ENCODE data around the gene TOR4A.
"Not testable (repeated sequence)": the region's sequence is repeated elsewhere in the genome, so short reads cannot be mapped to it uniquely, and the experiment has no call there.

The TOR4A gene

GRCh38 chr9:137237759-137238726, 39.5 kb upstream of the TOR4A start:
- no peak for DNase-seq (ENCODE audit: low read depth)

DNA sequence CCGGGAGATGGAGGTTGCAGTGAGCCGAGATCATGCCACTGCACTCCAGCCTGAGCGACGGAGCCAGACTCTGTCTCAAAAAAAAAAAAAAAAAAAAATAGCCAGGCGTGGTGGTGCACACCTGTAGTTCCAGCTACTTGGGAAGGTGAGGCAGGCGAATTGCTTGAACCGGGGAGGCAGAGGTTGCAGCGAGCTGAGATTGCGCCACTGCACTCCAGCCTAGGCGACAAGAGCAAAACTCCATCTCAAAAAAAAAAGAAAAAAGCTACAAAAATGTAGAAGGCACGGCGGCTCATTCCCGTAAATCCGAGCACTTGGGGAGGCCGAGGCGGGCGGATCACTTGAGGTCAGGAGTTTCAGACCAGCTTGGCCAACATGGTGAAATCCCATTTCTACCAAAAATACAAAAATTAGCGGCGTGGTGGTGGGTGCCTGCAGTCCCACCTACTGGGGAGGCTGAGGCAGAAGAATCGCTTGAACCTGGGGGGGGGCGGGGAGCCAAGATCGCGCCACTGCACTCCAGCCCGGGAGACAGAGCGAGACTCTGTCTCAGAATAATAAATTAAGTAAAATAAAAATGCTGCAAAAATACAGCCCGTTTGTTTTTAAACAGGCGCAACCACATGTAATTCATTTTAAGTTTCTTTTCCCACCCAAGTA, 37.9 kb upstream of the TOR4A start:
- DNase-seq (ENCODE audit: low read depth) = not testable (repeated sequence)

DNA sequence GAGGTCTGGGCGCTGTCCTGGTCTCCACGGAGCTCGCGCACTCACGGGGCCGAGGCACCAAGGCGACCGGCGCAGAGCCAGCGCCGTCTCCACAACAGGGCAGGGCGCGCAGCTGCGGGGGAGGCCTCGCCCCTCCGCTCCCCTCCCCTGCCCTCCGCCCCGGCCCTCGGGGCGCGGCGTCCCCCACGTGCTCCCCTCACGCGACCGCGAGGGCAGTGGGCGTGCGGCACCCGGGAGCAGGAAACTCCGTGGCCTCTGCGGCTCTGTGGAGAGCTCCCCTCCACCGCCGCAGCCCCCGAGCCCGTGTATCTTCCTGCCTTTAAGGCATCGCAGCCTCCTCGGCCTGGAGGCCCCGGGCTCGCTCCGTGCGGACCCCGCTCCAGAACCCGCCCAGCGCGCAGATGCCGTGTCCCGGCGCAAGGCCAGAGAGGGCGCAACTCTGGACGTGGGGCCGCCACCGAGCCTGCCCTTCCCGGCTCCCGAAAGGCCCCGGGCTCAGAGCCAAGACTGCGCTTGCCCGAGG, 37.1 kb upstream of the TOR4A start:
- no peak for DNase-seq (ENCODE audit: low read depth)

- DNase-seq (ENCODE audit: low read depth) = peak; percentile 90
These were observed 36.6 kb upstream of the TOR4A start, which contains the start of gene TUBB4B for GRCh38 chr9:137240841-137241489. Gene TUBB4B (plus strand): TSS chr9:137241287. CDS start chr9:137241361, 74 bp downstream.

DNA sequence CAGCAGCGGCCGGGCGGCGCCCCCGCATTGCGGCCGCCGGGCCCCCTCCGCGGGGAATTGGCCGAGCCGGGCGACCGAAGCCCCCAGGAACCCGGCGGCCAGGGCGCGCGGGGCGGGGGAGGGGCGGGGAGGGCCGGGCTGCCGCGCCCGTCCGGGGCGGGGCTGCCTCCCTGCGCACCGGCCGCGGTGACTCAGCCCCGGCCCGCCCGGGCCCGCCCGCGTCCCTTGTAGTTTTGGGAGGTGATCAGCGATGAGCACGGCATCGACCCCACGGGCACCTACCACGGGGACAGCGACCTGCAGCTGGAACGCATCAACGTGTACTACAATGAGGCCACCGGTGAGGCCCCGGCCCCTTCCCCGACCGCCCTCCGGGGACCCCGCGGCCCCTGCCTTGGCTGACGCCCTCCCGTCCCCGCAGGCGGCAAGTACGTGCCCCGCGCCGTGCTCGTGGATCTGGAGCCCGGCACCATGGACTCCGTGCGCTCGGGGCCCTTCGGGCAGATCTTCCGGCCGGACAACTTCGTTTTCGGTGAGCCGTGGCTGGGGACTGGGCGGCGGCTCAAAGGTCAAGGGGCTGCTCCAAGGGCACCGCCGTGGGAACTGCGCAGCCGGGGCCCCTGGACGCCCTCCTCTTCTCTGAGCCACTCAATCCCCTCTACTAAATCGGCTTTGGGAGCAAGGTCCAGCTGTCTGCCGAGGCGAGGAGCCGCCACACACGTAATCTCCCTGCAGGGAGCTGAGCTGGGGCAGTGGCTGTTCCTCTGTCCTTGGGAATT, 35.8 kb upstream of the TOR4A start:
- peak; percentile 49 for DNase-seq (ENCODE audit: low read depth)

GRCh38 chr9:137242269-137243203, 35.0 kb upstream of the TOR4A start:
- DNase-seq (ENCODE audit: low read depth) = no peak

DNA sequence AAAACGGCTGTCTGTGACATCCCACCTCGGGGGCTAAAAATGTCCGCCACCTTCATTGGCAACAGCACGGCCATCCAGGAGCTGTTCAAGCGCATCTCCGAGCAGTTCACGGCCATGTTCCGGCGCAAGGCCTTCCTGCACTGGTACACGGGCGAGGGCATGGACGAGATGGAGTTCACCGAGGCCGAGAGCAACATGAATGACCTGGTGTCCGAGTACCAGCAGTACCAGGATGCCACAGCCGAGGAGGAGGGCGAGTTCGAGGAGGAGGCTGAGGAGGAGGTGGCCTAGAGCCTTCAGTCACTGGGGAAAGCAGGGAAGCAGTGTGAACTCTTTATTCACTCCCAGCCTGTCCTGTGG, 34.3 kb upstream of the TOR4A start:
- DNase-seq (ENCODE audit: low read depth) = not testable (repeated sequence)

DNA sequence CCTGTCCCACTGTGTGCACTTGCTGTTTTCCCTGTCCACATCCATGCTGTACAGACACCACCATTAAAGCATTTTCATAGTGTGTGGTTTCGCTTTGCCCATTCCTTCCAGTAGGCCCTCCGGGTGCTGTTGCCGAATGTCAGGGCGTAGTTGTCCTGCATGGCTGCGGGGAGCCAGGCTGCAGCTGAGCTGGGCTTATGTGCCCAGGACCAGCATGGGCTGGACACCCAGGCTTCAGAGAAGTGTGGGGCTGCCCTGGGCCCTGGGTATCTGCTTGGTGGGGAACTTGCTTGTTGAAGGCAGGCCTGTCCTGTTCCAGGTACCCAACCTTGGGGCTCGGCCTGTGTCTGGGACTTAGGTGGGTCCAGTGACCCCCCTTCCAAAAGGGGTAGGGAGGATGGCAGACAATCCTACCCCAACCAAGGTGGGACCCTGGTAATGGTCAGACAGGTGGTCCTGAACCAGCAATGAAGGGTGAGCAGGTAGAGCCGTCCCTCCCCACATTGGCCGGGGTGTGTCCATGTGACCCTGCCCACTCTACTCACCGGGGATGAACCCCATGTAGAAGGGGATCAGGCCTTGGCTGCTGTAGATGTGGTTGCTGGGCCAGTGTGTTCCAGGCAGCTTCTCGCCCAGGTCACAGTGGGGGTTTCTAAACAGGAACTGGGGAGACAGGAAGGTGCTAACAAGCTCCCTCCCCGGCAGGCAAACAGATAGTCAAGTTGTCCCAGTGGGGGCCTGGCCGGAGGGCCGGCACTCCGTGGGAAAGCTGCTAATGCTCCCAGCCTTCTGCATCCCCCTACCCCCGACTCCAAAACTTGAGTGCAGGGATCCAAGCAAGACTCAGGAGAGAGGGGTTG, 33.7 kb upstream of the TOR4A start:
- no peak for DNase-seq (ENCODE audit: low read depth)

DNA sequence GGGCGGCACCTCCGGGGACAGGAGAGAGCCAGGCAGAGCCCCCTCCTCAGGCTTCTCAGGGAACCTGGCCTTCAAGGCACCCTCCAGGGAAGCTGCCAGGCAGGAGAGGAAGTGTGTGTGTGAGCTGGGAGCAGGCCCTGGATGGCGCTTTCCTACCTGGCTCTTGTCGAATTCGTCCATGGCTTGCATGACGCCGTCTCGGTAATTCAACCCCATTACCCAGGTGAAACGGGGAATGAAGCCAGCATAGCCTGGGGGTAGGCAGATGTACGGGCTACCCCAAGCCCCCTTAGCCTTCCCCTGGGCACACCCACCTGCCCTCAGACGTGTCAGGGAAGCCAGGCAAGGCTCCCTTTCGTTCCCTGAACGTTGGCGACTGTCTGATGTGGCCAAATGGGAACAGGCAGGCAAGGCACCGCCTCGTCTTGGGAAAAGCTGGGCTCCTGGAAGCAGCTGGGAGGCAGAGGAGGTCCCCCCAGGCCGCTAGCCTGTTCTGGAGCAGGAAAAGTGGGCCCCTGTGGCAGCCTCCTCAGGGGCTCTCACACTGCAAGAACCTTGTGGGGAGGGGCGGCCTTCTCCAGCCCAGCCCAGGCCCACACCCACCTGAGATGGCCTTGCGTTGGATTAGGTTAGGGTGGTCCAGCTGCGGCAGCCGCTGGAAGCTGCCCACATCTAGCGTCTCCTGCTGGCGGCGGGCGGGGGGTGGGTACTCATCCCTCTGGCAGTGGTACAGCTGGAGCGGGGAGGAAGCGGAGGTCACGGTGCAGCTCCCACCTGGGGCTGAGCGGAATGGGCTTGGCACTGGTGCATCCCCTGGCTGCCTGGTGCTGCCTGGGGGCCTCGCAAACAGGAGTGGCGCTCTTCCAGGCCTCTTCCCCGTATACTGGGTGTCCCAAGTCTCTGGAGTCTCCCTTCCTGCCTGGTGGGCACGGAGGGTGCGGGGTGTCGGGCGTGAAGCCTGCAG, 32.8 kb upstream of the TOR4A start:
- no peak for DNase-seq (ENCODE audit: low read depth)

- DNase-seq (ENCODE audit: low read depth) = no peak
These were observed 31.8 kb upstream of the TOR4A start for GRCh38 chr9:137245450-137246421.

DNA sequence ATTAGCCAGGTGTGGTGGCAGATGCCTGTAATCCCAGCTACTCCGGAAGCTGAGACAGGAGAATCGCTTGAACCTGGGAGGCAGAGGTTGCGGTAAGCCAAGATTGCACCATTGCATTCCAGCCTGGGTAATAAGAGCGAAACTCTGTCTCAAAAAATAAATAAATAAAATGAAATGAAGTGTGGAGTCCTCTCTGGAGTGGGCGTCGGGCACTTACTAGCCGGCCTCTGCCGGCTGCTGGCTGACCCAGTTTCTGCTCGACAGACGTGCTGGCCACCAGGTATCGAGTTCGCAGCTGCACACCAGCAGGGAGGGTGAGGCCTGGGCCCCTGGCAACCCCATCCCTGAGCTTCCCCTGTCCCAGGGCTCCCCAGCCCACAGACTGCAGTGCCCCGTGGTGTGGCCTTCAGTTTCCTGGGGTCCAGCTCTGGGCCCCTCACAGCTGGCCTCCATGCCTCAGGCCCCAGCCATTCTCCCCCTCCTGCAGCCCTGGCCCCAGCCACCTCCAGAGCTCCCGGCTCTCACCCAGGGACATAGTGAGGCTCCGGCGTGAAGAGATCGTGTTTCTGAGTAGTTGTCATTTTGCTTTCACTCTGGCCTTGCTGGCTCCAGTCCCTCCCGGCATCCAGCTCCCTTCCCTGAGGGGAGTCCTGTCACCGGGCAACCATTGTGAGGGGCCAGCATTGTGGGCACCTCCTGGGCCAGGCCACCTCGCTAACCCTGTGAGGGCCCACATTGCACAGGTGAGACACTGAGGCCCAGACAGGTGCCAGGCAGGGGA, 30.2 kb upstream of the TOR4A start:
- no peak for DNase-seq (ENCODE audit: low read depth)

- DNase-seq (ENCODE audit: low read depth) = no peak
These were observed 29.7 kb upstream of the TOR4A start for GRCh38 chr9:137247916-137248175.

DNA sequence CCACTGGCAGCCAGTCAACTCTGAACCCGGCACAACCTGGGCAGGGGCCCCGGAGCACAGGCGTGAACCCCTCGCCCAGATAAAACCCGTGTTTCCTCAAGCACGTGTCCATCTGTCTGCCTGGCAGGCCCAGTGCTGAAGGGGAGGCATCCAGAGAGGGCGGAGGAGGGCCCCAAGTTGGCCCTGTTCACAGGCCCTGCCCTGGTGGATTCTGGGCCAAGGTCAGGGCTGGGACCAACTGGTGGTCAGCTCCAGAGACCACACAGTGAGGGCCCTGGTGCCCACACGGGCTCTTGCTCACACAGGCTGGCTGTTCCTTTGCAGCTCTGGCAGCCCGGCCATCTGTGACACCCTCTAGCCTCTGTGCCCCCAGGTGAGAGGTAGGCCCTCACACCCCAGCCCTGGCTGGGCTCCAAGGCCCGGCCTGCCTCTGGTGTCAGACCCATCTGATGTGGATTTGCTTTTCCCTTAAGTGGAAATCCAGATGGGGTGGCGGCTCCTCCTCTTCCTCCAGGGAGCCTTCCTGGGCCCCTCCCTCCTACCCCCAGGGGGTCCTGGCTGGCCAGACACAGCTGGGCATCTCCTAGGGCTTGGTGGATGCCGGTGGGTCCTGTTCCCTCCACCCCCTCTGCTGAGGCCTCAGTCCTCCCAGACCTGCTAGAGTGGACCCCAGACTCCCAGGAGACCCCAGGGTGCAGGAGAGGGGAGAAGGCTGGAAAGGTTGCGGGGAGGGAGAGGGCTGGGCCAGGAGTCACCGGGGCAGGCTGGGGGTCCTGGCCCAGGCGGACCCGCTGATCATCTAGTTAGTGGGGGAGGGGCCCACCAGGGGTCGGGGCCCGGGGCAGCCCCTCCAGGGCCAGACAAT, 27.0 kb upstream of the TOR4A start:
- no peak for DNase-seq (ENCODE audit: low read depth)

- DNase-seq (ENCODE audit: low read depth) = no peak
These were observed 26.4 kb upstream of the TOR4A start, which contains the start of gene STPG3 for GRCh38 chr9:137251194-137251461. Gene STPG3 (plus strand): TSS chr9:137251286. CDS start chr9:137251287, 1 bp downstream.

- DNase-seq (ENCODE audit: low read depth) = no peak
These were observed 25.8 kb upstream of the TOR4A start for GRCh38 chr9:137251490-137252268.
